NCI-H2227 (cell line): ENCODE data around the gene GAMT.

Source experiments
- DNase-seq: peaks from one replicate; lab custom pipeline; 2025; ENCODE audit not compliant: unreplicated experiment; lab: John Stamatoyannopoulos, UW

Gene GAMT

DNA sequence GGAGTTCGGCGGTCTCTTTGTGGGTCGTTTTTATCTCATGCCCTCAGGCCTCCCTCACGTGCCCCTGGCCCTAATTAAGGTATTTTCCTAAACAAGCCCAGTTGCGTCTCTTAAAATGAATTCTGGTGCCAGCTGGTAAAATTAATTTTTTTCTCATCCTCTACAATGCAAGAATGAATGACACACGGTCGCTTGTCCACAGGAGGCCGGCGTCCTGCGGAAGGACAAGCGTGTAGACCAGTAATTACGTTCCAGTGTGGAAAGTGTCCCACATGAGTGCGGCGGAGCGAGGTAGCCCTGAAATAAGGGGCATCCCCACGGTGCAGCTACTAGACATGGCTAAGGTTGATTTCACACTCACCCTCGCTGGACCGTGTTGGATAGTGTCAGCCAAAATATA, 52.1 kb downstream of the GAMT start:
- DNase-seq = no peak
